ENCODE results near the gene PTPRM. TPM values are rescaled to one million over a fixed set of nuclear protein-coding genes. Genes with fewer than 3 reads are reported as not detected.

Gene PTPRM
- total RNA-seq, 1 donor from 2014 or later: 257 TPM

DNA sequence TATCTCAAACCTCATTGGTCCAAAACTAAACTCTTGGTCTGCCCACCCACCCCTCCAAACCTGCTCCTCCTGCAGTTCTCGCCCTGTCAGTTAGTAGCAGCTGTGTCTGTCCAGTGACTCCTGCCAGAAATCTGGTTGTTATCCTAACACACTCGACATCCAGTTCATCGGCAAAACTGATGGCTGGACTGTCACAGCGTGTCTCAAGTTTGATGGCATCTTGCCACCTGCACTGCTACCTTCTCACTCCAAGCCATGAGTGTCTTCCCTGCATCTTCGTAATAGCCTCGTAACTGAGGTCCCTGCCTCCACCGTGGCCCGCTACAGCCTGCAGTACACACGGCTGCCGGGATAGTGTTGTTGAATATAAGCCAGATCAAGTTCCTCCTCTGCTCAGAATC lies 572.0 kb downstream of the PTPRM start:
- Histone ChIP-seq H3K36me3 (peaks cover 0 to 2% of the 10 kb centered on the region in 2 donors), H3K27ac (no peak overlapping the region), H3K27me3 (no peaks in the 10 kb centered on the region), H3K9me3 (no peaks in the 10 kb centered on the region), H3K4me3 (no peak overlapping the region), H3K4me1 (no peaks in the 10 kb centered on the region)
- no peak for TF ChIP-seq CTCF (IDR thresholded peaks at IDR 0.05)
- intact Hi-C loops (cut with DNase I): no loop called here
- DNase-seq (ENCODE audit: low spot score in 2 of 2): no peak

DNA sequence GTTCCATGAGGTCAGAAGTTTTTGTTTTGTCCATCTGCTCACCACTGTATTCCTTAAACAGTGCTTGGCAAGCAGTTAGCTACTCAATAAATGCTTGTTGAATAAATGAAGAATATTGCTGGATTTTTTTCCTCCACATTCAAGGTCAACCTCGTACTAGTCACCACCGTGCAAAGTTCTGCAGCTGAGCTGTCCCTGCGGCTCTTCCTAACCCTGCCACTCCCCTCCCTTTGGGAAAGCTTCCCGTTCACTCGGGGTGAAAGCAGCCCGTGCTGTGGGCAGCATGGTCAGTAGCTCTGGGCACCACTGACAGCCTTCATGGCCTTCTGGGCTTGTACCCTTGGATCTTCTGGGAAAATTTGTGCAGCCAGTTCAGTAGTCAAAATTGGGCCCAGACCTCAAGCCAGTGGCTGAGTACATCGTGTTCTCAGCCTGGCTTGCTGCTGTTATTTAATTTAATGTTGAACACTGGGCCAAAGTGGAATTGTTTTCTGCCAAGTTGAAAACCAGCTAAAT lies 572.8 kb downstream of the PTPRM start:
- no peak for DNase-seq (ENCODE audit: low spot score in 2 of 2)

GRCh38 chr18:8140841-8141501 lies 573.9 kb downstream of the PTPRM start:
- H3K27me3 ChIP-seq: no peaks in the 10 kb centered on the region
- no peaks in the 10 kb centered on the region for H3K4me1 ChIP-seq
- no peak overlapping the region for H3K27ac ChIP-seq
- no peaks in the 10 kb centered on the region for H3K9me3 ChIP-seq
- intact Hi-C loops (cut with DNase I): no loop called here
- TF ChIP-seq CTCF (IDR thresholded peaks at IDR 0.05): no peak
- H3K36me3 ChIP-seq: peaks cover 0 to 15% of the 10 kb centered on the region in 2 donors
- no peak for DNase-seq (ENCODE audit: low spot score in 2 of 2)
- no peak overlapping the region for H3K4me3 ChIP-seq

More for the DNA sequence above, 572.8 kb downstream of the PTPRM start:
- Histone ChIP-seq H3K4me1 (no peaks in the 10 kb centered on the region), H3K36me3 (peaks cover 0 to 10% of the 10 kb centered on the region in 2 donors), H3K27me3 (no peaks in the 10 kb centered on the region), H3K27ac (no peak overlapping the region), H3K4me3 (no peak overlapping the region), H3K9me3 (no peaks in the 10 kb centered on the region)
- no peak for TF ChIP-seq CTCF (IDR thresholded peaks at IDR 0.05)
- intact Hi-C loops (cut with DNase I): no loop called here

DNA sequence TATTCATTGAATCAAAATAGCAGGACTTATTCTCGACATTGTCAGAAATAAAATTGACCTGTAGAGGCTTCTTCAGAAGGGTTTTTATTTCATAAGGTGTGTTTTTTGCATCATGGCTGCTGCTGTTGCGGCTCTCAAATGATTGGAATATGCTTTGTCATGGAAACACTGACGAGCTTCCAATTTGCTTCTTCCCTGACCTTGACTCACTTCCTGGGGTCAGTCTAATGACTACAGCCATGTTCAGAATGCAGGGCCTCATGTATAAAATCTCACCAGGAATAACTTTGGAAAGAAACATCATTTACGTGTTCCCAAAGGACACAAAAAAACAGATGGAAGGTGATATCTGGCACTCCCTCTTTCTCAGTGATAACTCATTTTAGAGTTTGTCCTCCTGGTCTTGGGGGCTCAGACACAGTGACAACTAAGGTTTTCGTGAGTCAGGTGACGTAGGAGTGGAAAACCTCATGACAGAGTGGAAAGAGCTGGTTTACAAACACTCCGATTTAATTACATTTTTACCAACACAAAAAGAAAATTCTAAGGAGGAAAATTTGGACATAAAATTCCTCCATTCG lies 575.1 kb downstream of the PTPRM start:
- H3K9me3 ChIP-seq: no peaks in the 10 kb centered on the region
- H3K27ac ChIP-seq: no peak overlapping the region
- no peak for TF ChIP-seq CTCF (IDR thresholded peaks at IDR 0.05)
- intact Hi-C loops (cut with DNase I): no loop called here
- DNase-seq (ENCODE audit: low spot score in 2 of 2): no peak
- no peaks in the 10 kb centered on the region for H3K4me1 ChIP-seq
- peaks cover 0 to 15% of the 10 kb centered on the region in 2 donors for H3K36me3 ChIP-seq
- H3K27me3 ChIP-seq: no peaks in the 10 kb centered on the region
- no peak overlapping the region for H3K4me3 ChIP-seq

DNA sequence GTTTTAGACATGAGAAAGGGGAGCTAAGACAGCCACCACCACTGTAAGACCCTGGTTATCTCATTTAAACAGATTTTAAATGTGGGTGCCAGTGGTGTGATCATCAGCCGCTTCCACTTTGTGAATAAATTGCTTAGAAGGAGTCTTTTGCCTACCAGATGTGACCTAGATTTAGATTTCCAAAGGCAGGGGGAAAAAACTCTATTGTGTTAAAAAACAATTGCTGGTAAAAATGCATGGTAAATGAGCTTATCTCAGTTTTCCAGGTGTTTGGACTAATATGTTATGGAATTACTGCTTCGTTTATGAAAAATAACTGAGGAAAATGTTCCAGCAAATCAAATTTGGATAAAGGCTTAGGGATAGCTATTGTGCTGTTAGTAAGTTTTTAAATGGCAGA lies 575.8 kb downstream of the PTPRM start:
- TF ChIP-seq CTCF (IDR thresholded peaks at IDR 0.05): no peak
- intact Hi-C loops (cut with DNase I): no loop called here

More for the DNA sequence above, 575.8 kb downstream of the PTPRM start:
- Histone ChIP-seq H3K27ac (no peak overlapping the region), H3K4me3 (no peak overlapping the region), H3K36me3 (peaks cover 0 to 15% of the 10 kb centered on the region in 2 donors), H3K4me1 (no peaks in the 10 kb centered on the region), H3K9me3 (no peaks in the 10 kb centered on the region), H3K27me3 (no peaks in the 10 kb centered on the region)
- no peak for DNase-seq (ENCODE audit: low spot score in 2 of 2)

All from ascending aorta (tissue), 2 donors.